ENCODE data around the gene COASY. TPM values are rescaled to one million over a fixed set of nuclear protein-coding genes. Genes with fewer than 3 reads are reported as not detected.

COASY gene
- total RNA-seq, 1 experiment from 2014 or later = 71.5 TPM

- no TSS peak for BruUV-seq (replicated peaks)
- TF ChIP-seq CTCF (conservative IDR thresholded peaks at IDR 0.05; ENCODE audit: low read depth, low read length) = no peak
- TF ChIP-seq EZH2 (IDR thresholded peaks at IDR 0.05; ENCODE audit: borderline replicate concordance, low read depth, low read length, poor library complexity, severe bottlenecking) = no peak
- H3K36me3 ChIP-seq (ENCODE audit: insufficient read depth, low read length, poor library complexity, severe bottlenecking) = peaks cover 8% of the 10 kb centered on the region
- no peaks in the 10 kb centered on the region for H3K27me3 ChIP-seq (replicated peaks; ENCODE audit: insufficient read depth, low read depth, low read length, poor library complexity)
- H3K4me3 ChIP-seq (ENCODE audit: low read depth, low read length, poor library complexity, severe bottlenecking) = no peak overlapping the region
- H3K4me1 ChIP-seq (ENCODE audit: insufficient read depth, low read length, poor library complexity, severe bottlenecking) = no peaks in the 10 kb centered on the region
- no peaks in the 10 kb centered on the region for H3K9me3 ChIP-seq (ENCODE audit: low read depth, low read length, poor library complexity, severe bottlenecking)
- H3K27ac ChIP-seq (ENCODE audit: low read depth, low read length, poor library complexity, severe bottlenecking) = no peak overlapping the region
- intact Hi-C loops (cut with micrococcal nuclease; ENCODE audit: unreplicated experiment) = loop anchor here (5.0 kb wide), 2 partner anchors 97 to 182 kb away; partner anchors contain the start of genes PLEKHH3 and RAMP2
- DNase-seq (ENCODE audit: low spot score) = no peak
- ChIA-PET CTCF (interaction anchor here (2.5 kb wide), 1 partner anchor 184 kb away, joined by 15 read pairs; no protein-coding TSS in a partner anchor), POLR2A (ENCODE audit: low non-redundant PET) (no interaction called here)
These were observed 18.0 kb downstream of the COASY start for GRCh38 chr17:42579794-42580551.

- no peak for DNase-seq (ENCODE audit: low spot score)
- POLR2A ChIA-PET (ENCODE audit: low non-redundant PET) = interaction anchor here (0.8 kb wide), 1 partner anchor 144 kb away, joined by 3 read pairs; no protein-coding TSS in a partner anchor
- Histone ChIP-seq H3K4me1 (ENCODE audit: insufficient read depth, low read length, poor library complexity, severe bottlenecking) (no peaks in the 10 kb centered on the region), H3K36me3 (ENCODE audit: insufficient read depth, low read length, poor library complexity, severe bottlenecking) (peaks cover 8% of the 10 kb centered on the region), H3K27me3 (replicated peaks; ENCODE audit: insufficient read depth, low read depth, low read length, poor library complexity) (no peaks in the 10 kb centered on the region), H3K4me3 (ENCODE audit: low read depth, low read length, poor library complexity, severe bottlenecking) (no peak overlapping the region), H3K27ac (ENCODE audit: low read depth, low read length, poor library complexity, severe bottlenecking) (no peak overlapping the region), H3K9me3 (ENCODE audit: low read depth, low read length, poor library complexity, severe bottlenecking) (no peaks in the 10 kb centered on the region)
- no TSS peak for BruUV-seq (replicated peaks)
- no peak for TF ChIP-seq EZH2 (IDR thresholded peaks at IDR 0.05; ENCODE audit: borderline replicate concordance, low read depth, low read length, poor library complexity, severe bottlenecking)
- CTCF ChIA-PET = no interaction called here
- intact Hi-C loops (cut with micrococcal nuclease; ENCODE audit: unreplicated experiment) = no loop called here
These were observed 19.9 kb downstream of the COASY start for GRCh38 chr17:42581744-42582270.

GRCh38 chr17:42584880-42585279 is 22.9 kb downstream of the COASY start:
- DNase-seq (ENCODE audit: low spot score) = no peak
- ChIA-PET POLR2A (ENCODE audit: low non-redundant PET) (no interaction called here), CTCF (no interaction called here)
- intact Hi-C loops (cut with micrococcal nuclease; ENCODE audit: unreplicated experiment) = no loop called here
- H3K4me3 ChIP-seq (ENCODE audit: low read depth, low read length, poor library complexity, severe bottlenecking) = no peak overlapping the region
- no peaks in the 10 kb centered on the region for H3K9me3 ChIP-seq (ENCODE audit: low read depth, low read length, poor library complexity, severe bottlenecking)
- BruUV-seq (replicated peaks) = no TSS peak
- H3K36me3 ChIP-seq (ENCODE audit: insufficient read depth, low read length, poor library complexity, severe bottlenecking) = peaks cover 8% of the 10 kb centered on the region
- H3K4me1 ChIP-seq (ENCODE audit: insufficient read depth, low read length, poor library complexity, severe bottlenecking) = no peaks in the 10 kb centered on the region
- H3K27me3 ChIP-seq (replicated peaks; ENCODE audit: insufficient read depth, low read depth, low read length, poor library complexity) = no peaks in the 10 kb centered on the region
- TF ChIP-seq EZH2 (IDR thresholded peaks at IDR 0.05; ENCODE audit: borderline replicate concordance, low read depth, low read length, poor library complexity, severe bottlenecking) (no peak), CTCF (conservative IDR thresholded peaks at IDR 0.05; ENCODE audit: low read depth, low read length) (no peak)
- no peak overlapping the region for H3K27ac ChIP-seq (ENCODE audit: low read depth, low read length, poor library complexity, severe bottlenecking)
